Fibroblast of mammary gland (primary cell): ENCODE measurements around the gene CYP4B1.
"Not testable (repeated sequence)": the region's sequence is repeated elsewhere in the genome, so short reads cannot be mapped to it uniquely, and the experiment has no call there.

ENCODE experiments used
- DNase-seq: peaks from one replicate; pipeline ENCODE4 v3.0.0-alpha.2; 2010; ENCODE audit warnings: low read depth
- H3K4me3 ChIP-seq: 2 replicates; pipeline ENCODE4 v1.5.1; 2011; ENCODE audit warnings: low read depth, mild to moderate bottlenecking, low read length, moderate library complexity; ENCODE audit not compliant: control insufficient read depth
- CTCF ChIP-seq: conservative IDR thresholded peaks from 2 replicates; pipeline ENCODE4 v1.5.1; 2011; ENCODE audit warnings: low read depth, low read length, inconsistent platforms; ENCODE audit not compliant: control insufficient read depth, insufficient read depth

The CYP4B1 gene

GRCh38 chr1:46769028-46769740 lies 29.7 kb upstream of the CYP4B1 start:
- no peak for TF ChIP-seq CTCF
- DNase-seq = no peak
- no peak overlapping the region for H3K4me3 ChIP-seq

DNA sequence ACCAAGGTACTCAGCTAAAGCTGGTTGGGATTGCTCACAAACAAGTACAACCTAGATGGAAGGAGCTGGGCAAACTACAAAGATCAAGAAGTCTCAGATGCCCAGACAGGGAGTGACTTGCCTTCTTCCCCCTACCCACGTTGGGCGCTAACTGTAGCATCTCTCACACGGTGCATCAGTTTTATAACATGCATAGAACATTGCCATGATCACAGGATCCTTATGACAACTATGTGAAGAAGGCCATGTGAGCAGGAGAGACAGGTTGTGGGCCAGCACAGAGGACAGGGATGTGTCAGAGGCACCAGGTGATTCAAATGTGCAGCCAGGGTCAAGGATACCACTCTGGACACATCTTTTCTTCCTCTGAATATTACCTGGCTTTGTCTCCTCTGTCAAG lies 28.3 kb upstream of the CYP4B1 start:
- TF ChIP-seq CTCF = no peak
- no peak for DNase-seq
- no peak overlapping the region for H3K4me3 ChIP-seq

- no peak for TF ChIP-seq CTCF
- DNase-seq = no peak
- no peak overlapping the region for H3K4me3 ChIP-seq
These were observed 26.3 kb upstream of the CYP4B1 start for GRCh38 chr1:46772571-46772970.

- DNase-seq = no peak
- TF ChIP-seq CTCF = no peak
- H3K4me3 ChIP-seq = no peak overlapping the region
These were observed 24.5 kb upstream of the CYP4B1 start for GRCh38 chr1:46774297-46774696.

- not testable (repeated sequence) for H3K4me3 ChIP-seq, DNase-seq
These were observed 20.4 kb upstream of the CYP4B1 start for GRCh38 chr1:46778456-46778855.

DNA sequence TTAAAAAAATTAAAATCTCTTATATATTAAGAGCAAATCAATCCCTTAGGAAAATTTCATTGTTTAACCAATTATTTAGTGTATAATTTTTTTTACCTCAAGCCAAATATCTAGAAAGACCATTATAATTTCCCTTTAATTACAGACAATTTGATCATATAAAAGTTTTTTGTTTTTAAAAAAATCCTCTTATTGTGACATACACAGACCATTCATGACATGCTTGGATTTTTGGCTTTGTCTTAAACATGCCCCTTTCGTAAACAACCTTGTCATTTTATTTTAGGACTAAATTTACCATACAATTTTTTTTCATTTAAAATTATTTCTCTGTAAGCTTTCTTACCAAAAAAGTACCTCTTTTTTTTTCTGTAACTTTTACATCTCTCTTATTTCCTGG lies 14.2 kb upstream of the CYP4B1 start:
- no peak overlapping the region for H3K4me3 ChIP-seq
- DNase-seq = no peak
- no peak for TF ChIP-seq CTCF

- not testable (repeated sequence) for DNase-seq, H3K4me3 ChIP-seq
These were observed 10.2 kb upstream of the CYP4B1 start for GRCh38 chr1:46788634-46789033.

- no peak for DNase-seq
- no peak overlapping the region for H3K4me3 ChIP-seq
- no peak for TF ChIP-seq CTCF
These were observed 8.3 kb upstream of the CYP4B1 start for GRCh38 chr1:46790446-46791101.
